Mesothelial cell of epicardium (in vitro differentiated cells): ENCODE measurements around the gene BCO1. TPM values are rescaled to one million over a fixed set of nuclear protein-coding genes. Genes with fewer than 3 reads are reported as not detected.

Experiments
- DNase-seq, 2 experiments: peaks; one replicate each; pipeline ENCODE4 v3.0.0; 2021; ENCODE audit warnings: low spot score in 2 of 2; ENCODE audit not compliant: unreplicated experiment in 2 of 2
- H3K27ac Mint-ChIP-seq: 2 replicates; pipeline ENCODE4 v1.8.0; 2021; ENCODE audit warnings: mixed read lengths
- H3K27me3 Mint-ChIP-seq: 2 replicates; pipeline ENCODE4 v1.8.0; 2021; ENCODE audit warnings: low read depth, mixed read lengths
- H3K36me3 Mint-ChIP-seq: 2 replicates; pipeline ENCODE4 v1.8.0; 2021; ENCODE audit warnings: mixed read lengths
- H3K4me1 Mint-ChIP-seq: 2 replicates; pipeline ENCODE4 v1.8.0; 2021; ENCODE audit warnings: mixed read lengths
- H3K4me3 Mint-ChIP-seq: 2 replicates; pipeline ENCODE4 v1.8.0; 2021; ENCODE audit warnings: mild to moderate bottlenecking, moderate library complexity, mixed read lengths
- H3K9me3 Mint-ChIP-seq: 2 replicates; pipeline ENCODE4 v1.8.0; 2021; ENCODE audit warnings: mixed read lengths
- total RNA-seq: library from RNA; stranded (reverse); gene quantifications from 3 replicates; pipeline ENCODE4 v1.2.1, GENCODE V29; 2021
- TF ChIP-seq, protein P1 (sequence below): fragments of 200-600 bp; sonication (generic); IDR thresholded peaks from one replicate; pipeline ENCODE4 v1.5.0; 2021; ENCODE audit warnings: antibody characterized with exemption; ENCODE audit not compliant: unreplicated experiment

Gene BCO1
- total RNA-seq, 1 donor from 2014 or later: not detected

DNA sequence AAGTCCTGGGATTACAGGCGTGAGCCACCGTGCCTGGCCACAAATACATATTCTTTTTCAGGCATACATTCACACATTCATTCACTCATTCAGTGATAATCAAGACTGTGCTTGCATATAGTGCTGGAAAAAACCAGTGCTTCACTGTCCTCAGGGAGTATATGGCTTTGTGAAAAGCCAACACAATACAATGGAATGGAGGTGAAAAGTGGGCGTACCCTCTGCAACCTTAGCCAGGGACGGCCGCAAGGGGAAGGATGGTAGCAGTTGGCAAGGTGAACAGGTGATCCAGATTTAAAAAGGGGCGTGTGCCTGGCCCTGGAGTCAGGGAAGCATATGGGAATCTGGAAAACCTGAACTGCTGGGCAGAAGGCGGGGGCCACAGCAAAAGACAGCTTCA, 58.1 kb downstream of the BCO1 start:
- DNase-seq: no peak
- peaks cover 2% of the 10 kb centered on the region for H3K4me1 Mint-ChIP-seq
- no peak overlapping the region for H3K27ac Mint-ChIP-seq
- H3K36me3 Mint-ChIP-seq: peaks cover 8% of the 10 kb centered on the region
- H3K9me3 Mint-ChIP-seq: peaks cover 4% of the 10 kb centered on the region
- no peaks in the 10 kb centered on the region for H3K27me3 Mint-ChIP-seq
- no peak overlapping the region for H3K4me3 Mint-ChIP-seq
- TF ChIP-seq, protein P1, sequence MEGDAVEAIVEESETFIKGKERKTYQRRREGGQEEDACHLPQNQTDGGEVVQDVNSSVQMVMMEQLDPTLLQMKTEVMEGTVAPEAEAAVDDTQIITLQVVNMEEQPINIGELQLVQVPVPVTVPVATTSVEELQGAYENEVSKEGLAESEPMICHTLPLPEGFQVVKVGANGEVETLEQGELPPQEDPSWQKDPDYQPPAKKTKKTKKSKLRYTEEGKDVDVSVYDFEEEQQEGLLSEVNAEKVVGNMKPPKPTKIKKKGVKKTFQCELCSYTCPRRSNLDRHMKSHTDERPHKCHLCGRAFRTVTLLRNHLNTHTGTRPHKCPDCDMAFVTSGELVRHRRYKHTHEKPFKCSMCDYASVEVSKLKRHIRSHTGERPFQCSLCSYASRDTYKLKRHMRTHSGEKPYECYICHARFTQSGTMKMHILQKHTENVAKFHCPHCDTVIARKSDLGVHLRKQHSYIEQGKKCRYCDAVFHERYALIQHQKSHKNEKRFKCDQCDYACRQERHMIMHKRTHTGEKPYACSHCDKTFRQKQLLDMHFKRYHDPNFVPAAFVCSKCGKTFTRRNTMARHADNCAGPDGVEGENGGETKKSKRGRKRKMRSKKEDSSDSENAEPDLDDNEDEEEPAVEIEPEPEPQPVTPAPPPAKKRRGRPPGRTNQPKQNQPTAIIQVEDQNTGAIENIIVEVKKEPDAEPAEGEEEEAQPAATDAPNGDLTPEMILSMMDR: no peak

DNA sequence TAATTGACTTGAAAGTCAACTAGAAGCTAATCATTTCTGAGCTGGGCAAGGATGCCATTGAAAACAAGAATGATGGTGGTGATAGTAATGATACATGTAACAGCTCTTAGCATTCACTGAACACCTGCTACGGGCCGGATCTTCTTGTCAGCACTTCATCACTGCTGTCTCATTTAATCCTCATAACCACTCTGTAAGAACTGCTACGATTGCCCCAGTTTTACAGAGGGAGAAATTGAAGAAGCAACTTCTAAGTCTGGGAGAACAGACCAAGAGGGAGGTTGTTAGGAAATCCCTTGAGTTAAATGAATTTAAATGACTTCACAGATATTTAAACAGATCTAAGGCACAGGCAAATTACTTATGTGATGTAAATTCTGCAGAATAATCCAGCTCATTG, 69.3 kb downstream of the BCO1 start:
- TF ChIP-seq, protein P1: no peak
- Mint-ChIP-seq H3K9me3 (no peaks in the 10 kb centered on the region), H3K4me1 (peaks cover 2% of the 10 kb centered on the region), H3K36me3 (peaks cover 4% of the 10 kb centered on the region), H3K27ac (no peak overlapping the region), H3K27me3 (no peaks in the 10 kb centered on the region), H3K4me3 (no peak overlapping the region)
- DNase-seq: no peak

DNA sequence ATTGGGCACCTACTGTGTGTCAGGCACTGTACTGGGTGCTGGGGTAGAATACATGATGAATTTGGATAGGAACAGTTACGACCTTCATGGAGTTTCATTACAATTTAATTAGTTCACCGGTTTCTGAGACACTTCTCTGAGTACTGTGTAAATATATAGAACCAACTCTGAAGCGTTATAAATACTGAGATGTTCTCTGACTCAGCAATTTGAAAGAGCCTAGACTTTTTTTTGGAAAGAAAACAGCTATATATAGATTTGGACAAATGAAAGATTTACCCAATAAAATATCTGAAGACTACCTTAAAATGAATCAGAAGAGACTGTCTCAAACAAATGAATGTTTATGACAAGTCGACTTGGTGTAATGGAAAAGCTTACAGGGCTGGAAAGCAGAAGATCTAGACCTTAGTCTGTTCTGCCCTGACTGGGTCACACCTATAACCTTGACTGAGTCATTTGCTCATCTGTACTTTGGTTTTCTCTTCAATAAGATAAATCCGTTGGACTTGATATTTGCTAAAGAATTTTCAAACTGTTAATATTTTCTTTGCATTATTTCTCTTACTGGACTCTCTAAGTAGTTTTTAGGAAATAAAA, 71.7 kb downstream of the BCO1 start:
- TF ChIP-seq, protein P1: no peak
- Mint-ChIP-seq H3K36me3 (peaks cover 4% of the 10 kb centered on the region), H3K27ac (no peak overlapping the region), H3K27me3 (no peaks in the 10 kb centered on the region), H3K4me1 (peaks cover 21% of the 10 kb centered on the region), H3K9me3 (no peaks in the 10 kb centered on the region), H3K4me3 (no peak overlapping the region)
- no peak for DNase-seq

DNA sequence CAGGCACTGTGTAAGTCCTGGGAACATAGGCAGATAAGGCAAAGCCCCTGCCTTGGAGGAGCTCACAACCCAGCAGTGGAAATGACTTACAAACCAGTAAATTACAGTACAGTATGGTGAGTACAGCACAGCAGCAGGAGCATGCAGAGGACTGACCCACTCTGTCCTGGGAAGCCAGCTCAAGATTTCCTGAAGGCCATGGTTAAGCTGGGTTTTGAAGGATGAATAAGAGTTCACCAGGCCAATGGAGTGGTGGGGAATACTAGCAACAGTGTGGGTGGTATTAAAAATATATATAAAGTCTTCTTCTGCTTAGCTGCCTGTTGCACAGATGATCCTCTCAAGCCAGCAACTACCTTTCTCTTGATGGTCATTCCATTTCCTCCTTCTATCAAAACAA, 73.3 kb downstream of the BCO1 start:
- no peak overlapping the region for H3K27ac Mint-ChIP-seq
- no peaks in the 10 kb centered on the region for H3K9me3 Mint-ChIP-seq
- H3K27me3 Mint-ChIP-seq: no peaks in the 10 kb centered on the region
- no peak overlapping the region for H3K4me3 Mint-ChIP-seq
- no peak for DNase-seq
- peaks cover 29% of the 10 kb centered on the region for H3K4me1 Mint-ChIP-seq
- no peaks in the 10 kb centered on the region for H3K36me3 Mint-ChIP-seq
- TF ChIP-seq, protein P1: no peak

DNA sequence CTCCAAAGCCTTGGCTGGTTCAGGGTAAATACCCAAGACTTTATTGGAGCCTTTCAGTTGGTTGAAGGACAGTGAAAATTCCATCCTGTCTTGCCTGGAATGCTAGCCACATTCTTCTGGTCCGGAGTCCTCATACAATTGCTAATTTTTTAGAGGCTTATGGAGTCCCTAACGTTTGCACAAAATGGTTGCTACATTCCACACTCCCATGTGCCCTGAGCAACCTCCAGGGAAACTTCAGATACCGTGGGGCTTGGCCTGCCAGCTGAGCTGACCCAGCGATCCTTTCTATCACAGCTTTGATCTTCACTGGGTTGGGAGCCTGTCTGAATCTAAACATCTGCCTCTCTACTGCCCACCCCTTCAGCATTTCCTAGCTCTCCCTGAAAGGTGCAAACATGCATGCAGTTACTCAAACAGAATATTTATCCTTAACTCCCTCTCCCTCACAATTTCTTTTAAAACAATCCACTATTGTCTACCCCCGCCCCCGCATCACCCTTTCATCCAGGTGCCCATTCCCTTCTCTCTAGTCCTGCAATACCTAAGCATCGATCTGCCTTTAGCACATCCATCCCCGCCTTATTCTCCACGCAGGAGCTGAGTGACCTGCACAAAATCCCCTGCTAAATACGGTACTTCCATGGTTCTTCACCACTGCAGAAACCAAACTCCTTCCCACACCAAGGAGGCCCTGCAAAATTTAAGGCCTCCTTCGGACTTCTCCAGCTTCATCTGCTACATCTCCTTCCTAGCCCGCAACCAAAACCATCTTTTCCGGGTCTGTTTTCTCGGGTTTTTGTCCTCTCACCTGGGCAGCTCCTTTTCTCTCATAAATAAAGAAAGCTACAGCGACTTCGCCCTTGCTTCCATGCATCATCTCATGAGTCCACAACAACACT, 75.5 kb downstream of the BCO1 start:
- Mint-ChIP-seq H3K36me3 (no peaks in the 10 kb centered on the region), H3K4me1 (peaks cover 29% of the 10 kb centered on the region), H3K27ac (peak overlapping the region; percentile 96), H3K4me3 (peak overlapping the region; percentile 94), H3K9me3 (no peaks in the 10 kb centered on the region), H3K27me3 (no peaks in the 10 kb centered on the region)
- DNase-seq: no peak
- TF ChIP-seq, protein P1: no peak
